GM23338 (cell line): Measurements from ENCODE around the gene NFXL1. TPM values are rescaled to one million over a fixed set of nuclear protein-coding genes. Genes with fewer than 3 reads are reported as not detected.

Source experiments
- CREB1 ChIP-seq: fragments of 250-450 bp; sonication (Bioruptor Pico); IDR thresholded peaks from 2 replicates; pipeline ENCODE4 v1.5.0; 2020; ENCODE audit warnings: low read depth, mild to moderate bottlenecking, moderate library complexity
- ETS1 ChIP-seq: IDR thresholded peaks from 2 replicates; pipeline ENCODE4 v1.6.1; 2016; ENCODE audit warnings: antibody characterized with exemption
- EZH2phosphoT487 ChIP-seq: fragments of 200-600 bp; sonication (generic); IDR thresholded peaks from one replicate; pipeline ENCODE4 v1.8.1; 2018; ENCODE audit warnings: antibody characterized with exemption; ENCODE audit not compliant: unreplicated experiment
- JUNB ChIP-seq: IDR thresholded peaks from one replicate; pipeline ENCODE4 v1.6.1; 2016; ENCODE audit warnings: antibody characterized with exemption; ENCODE audit not compliant: unreplicated experiment
- NANOG ChIP-seq: IDR thresholded peaks from 2 replicates; pipeline ENCODE4 v1.6.1; 2016; ENCODE audit warnings: antibody characterized with exemption, borderline replicate concordance
- REST ChIP-seq: IDR thresholded peaks from one replicate; pipeline ENCODE4 v1.6.1; 2018; ENCODE audit warnings: antibody characterized with exemption; ENCODE audit not compliant: unreplicated experiment
- STAT1 ChIP-seq: IDR thresholded peaks from one replicate; pipeline ENCODE4 v1.6.1; 2016; ENCODE audit warnings: antibody characterized with exemption; ENCODE audit not compliant: unreplicated experiment
- ZNF114 ChIP-seq: fragments of 250-450 bp; sonication (Bioruptor Pico); IDR thresholded peaks from 2 replicates; pipeline ENCODE4 v1.5.0; 2020; ENCODE audit warnings: mild to moderate bottlenecking, moderate library complexity
- polyA plus RNA-seq: library from polyadenylated mRNA; unstranded; fragments of >200 nt; fragmentation: Nextera tagmentation; extraction: Ambion mirVana; gene quantifications from 2 replicates; pipeline ENCODE4 v1.2.1, GENCODE V29; 2016
- total RNA-seq: library from RNA; depleted of rRNA; stranded (reverse); fragments of >200 nt; shearing (Covaris generic); gene quantifications from 2 replicates; pipeline ENCODE4 v1.2.3, GENCODE V29; 2014
- TF ChIP-seq, protein P1 (sequence below): fragments of 250-450 bp; sonication (Bioruptor Pico); IDR thresholded peaks from 2 replicates; pipeline ENCODE4 v1.5.0; 2020; ENCODE audit warnings: mild to moderate bottlenecking, moderate library complexity

The NFXL1 gene
- total and polyA plus RNA-seq, 2 experiments from 2014 or later: 19.4 to 31.7 TPM

GRCh38 chr4:47837908-47838294 is 76.5 kb downstream of the NFXL1 start, which contains the start of gene CORIN (continued):
- TF ChIP-seq, protein P1, sequence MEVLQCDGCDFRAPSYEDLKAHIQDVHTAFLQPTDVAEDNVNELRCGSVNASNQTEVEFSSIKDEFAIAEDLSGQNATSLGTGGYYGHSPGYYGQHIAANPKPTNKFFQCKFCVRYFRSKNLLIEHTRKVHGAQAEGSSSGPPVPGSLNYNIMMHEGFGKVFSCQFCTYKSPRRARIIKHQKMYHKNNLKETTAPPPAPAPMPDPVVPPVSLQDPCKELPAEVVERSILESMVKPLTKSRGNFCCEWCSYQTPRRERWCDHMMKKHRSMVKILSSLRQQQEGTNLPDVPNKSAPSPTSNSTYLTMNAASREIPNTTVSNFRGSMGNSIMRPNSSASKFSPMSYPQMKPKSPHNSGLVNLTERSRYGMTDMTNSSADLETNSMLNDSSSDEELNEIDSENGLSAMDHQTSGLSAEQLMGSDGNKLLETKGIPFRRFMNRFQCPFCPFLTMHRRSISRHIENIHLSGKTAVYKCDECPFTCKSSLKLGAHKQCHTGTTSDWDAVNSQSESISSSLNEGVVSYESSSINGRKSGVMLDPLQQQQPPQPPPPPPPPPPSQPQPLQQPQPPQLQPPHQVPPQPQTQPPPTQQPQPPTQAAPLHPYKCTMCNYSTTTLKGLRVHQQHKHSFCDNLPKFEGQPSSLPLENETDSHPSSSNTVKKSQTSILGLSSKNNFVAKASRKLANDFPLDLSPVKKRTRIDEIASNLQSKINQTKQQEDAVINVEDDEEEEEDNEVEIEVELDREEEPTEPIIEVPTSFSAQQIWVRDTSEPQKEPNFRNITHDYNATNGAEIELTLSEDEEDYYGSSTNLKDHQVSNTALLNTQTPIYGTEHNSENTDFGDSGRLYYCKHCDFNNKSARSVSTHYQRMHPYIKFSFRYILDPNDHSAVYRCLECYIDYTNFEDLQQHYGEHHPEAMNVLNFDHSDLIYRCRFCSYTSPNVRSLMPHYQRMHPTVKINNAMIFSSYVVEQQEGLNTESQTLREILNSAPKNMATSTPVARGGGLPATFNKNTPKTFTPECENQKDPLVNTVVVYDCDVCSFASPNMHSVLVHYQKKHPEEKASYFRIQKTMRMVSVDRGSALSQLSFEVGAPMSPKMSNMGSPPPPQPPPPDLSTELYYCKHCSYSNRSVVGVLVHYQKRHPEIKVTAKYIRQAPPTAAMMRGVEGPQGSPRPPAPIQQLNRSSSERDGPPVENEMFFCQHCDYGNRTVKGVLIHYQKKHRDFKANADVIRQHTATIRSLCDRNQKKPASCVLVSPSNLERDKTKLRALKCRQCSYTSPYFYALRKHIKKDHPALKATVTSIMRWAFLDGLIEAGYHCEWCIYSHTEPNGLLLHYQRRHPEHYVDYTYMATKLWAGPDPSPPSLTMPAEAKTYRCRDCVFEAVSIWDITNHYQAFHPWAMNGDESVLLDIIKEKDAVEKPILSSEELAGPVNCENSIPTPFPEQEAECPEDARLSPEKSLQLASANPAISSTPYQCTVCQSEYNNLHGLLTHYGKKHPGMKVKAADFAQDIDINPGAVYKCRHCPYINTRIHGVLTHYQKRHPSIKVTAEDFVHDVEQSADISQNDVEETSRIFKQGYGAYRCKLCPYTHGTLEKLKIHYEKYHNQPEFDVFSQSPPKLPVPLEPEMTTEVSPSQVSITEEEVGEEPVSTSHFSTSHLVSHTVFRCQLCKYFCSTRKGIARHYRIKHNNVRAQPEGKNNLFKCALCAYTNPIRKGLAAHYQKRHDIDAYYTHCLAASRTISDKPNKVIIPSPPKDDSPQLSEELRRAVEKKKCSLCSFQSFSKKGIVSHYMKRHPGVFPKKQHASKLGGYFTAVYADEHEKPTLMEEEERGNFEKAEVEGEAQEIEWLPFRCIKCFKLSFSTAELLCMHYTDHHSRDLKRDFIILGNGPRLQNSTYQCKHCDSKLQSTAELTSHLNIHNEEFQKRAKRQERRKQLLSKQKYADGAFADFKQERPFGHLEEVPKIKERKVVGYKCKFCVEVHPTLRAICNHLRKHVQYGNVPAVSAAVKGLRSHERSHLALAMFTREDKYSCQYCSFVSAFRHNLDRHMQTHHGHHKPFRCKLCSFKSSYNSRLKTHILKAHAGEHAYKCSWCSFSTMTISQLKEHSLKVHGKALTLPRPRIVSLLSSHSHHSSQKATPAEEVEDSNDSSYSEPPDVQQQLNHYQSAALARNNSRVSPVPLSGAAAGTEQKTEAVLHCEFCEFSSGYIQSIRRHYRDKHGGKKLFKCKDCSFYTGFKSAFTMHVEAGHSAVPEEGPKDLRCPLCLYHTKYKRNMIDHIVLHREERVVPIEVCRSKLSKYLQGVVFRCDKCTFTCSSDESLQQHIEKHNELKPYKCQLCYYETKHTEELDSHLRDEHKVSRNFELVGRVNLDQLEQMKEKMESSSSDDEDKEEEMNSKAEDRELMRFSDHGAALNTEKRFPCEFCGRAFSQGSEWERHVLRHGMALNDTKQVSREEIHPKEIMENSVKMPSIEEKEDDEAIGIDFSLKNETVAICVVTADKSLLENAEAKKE: no peak
- no peak for TF ChIP-seq STAT1
- no peak for TF ChIP-seq EZH2phosphoT487
- TF ChIP-seq NANOG: no peak
- TF ChIP-seq ETS1: no peak
- no peak for TF ChIP-seq REST
- no peak for TF ChIP-seq ZNF114 (CRISPR knock-in tag)
- TF ChIP-seq JUNB: no peak
- TF ChIP-seq CREB1: no peak
